GM21717 (cell line): ENCODE measurements around the gene PRAMEF11.
"Not testable (repeated sequence)": the region's sequence is repeated elsewhere in the genome, so short reads cannot be mapped to it uniquely, and the experiment has no call there.

ENCODE experiments used
- ATAC-seq: cut with Tn5 transposase; IDR thresholded peaks from one replicate; pipeline ENCODE4 v1.9.1; 2021; ENCODE audit warnings: mild to moderate bottlenecking, moderate library complexity; ENCODE audit not compliant: unreplicated experiment

PRAMEF11 gene

GRCh38 chr1:12831310-12831709 is at the start of gene PRAMEF11:
TSS of gene PRAMEF11 (minus strand) at chr1:12831410. CDS start at chr1:12828789, 2,621 bp downstream.
- not testable (repeated sequence) for ATAC-seq

- not testable (repeated sequence) for ATAC-seq
These were observed 47.2 kb upstream of the PRAMEF11 start for GRCh38 chr1:12878453-12878852.

GRCh38 chr1:12863131-12863880 is 32.1 kb upstream of the PRAMEF11 start:
- ATAC-seq: not testable (repeated sequence)

GRCh38 chr1:12856786-12857185 is 25.6 kb upstream of the PRAMEF11 start, which contains the start of gene PRAMEF2:
TSS of gene PRAMEF2 (plus strand) at chr1:12857086. CDS start at chr1:12859010, 1,924 bp downstream.
- ATAC-seq: not testable (repeated sequence)

- ATAC-seq: no peak
These were observed 20.6 kb upstream of the PRAMEF11 start for GRCh38 chr1:12851779-12852178.

- not testable (repeated sequence) for ATAC-seq
These were observed 17.4 kb upstream of the PRAMEF11 start, which contains the start of gene HNRNPCL1 for GRCh38 chr1:12848620-12849019. TSS of gene HNRNPCL1 (minus strand) at chr1:12848720. CDS start at chr1:12848289, 431 bp downstream.

- not testable (repeated sequence) for ATAC-seq
These were observed 2.0 kb upstream of the PRAMEF11 start for GRCh38 chr1:12833251-12833650.

GRCh38 chr1:12819061-12819460 is 12.1 kb downstream of the PRAMEF11 start:
- ATAC-seq: not testable (repeated sequence)

- no peak for ATAC-seq
These were observed 19.8 kb downstream of the PRAMEF11 start for GRCh38 chr1:12811409-12811784.

- ATAC-seq: no peak
These were observed 20.4 kb downstream of the PRAMEF11 start for GRCh38 chr1:12810691-12811408.

GRCh38 chr1:12809933-12810332 is 21.3 kb downstream of the PRAMEF11 start:
- ATAC-seq: no peak

GRCh38 chr1:12799730-12800129 is 31.5 kb downstream of the PRAMEF11 start:
- no peak for ATAC-seq

GRCh38 chr1:12798911-12799310 is 32.3 kb downstream of the PRAMEF11 start:
- ATAC-seq: no peak

GRCh38 chr1:12791097-12791496 is 40.1 kb downstream of the PRAMEF11 start, which contains the start of gene PRAMEF1:
TSS of gene PRAMEF1 (plus strand) at chr1:12791397. CDS start at chr1:12793228, 1,831 bp downstream.
- not testable (repeated sequence) for ATAC-seq

- ATAC-seq: not testable (repeated sequence)
These were observed 46.5 kb downstream of the PRAMEF11 start for GRCh38 chr1:12784729-12785128.

GRCh38 chr1:12783783-12784182 is 47.4 kb downstream of the PRAMEF11 start:
- ATAC-seq: not testable (repeated sequence)

GRCh38 chr1:12781488-12781887 is 49.7 kb downstream of the PRAMEF11 start:
- ATAC-seq: not testable (repeated sequence)

- ATAC-seq: no peak
These were observed 52.3 kb downstream of the PRAMEF11 start for GRCh38 chr1:12778907-12779306.

GRCh38 chr1:12778061-12778460 is 53.1 kb downstream of the PRAMEF11 start:
- no peak for ATAC-seq

- no peak for ATAC-seq
These were observed 54.2 kb downstream of the PRAMEF11 start for GRCh38 chr1:12776801-12777557.

- no peak for ATAC-seq
These were observed 55.8 kb downstream of the PRAMEF11 start for GRCh38 chr1:12775443-12775842.
